Ascending aorta (tissue), 2 donors: ENCODE results near the gene ANKHD1. TPM values are rescaled to one million over a fixed set of nuclear protein-coding genes. Genes with fewer than 3 reads are reported as not detected.
"Not testable (repeated sequence)": the region's sequence is repeated elsewhere in the genome, so short reads cannot be mapped to it uniquely, and the experiment has no call there.

ENCODE experiments used
- DNase-seq, 2 donors: peaks; one replicate each; pipeline ENCODE4 v3.0.0-alpha.2; 2019; ENCODE audit warnings: low spot score in 2 of 2
- H3K27ac ChIP-seq, 2 donors: fragments of 200-600 bp; sonication (generic); one replicate each; pipeline ENCODE4 v1.5.1; 2016 to 2017; ENCODE audit warnings: mild to moderate bottlenecking in 1 of 2
- H3K27me3 ChIP-seq: fragments of 200-600 bp; sonication (generic); one replicate; pipeline ENCODE4 v1.5.1; 2017
- H3K36me3 ChIP-seq, 2 donors: fragments of 200-600 bp; sonication (generic); one replicate each; pipeline ENCODE4 v1.5.1; 2016
- H3K4me1 ChIP-seq, 2 donors: fragments of 200-600 bp; sonication (generic); one replicate each; pipeline ENCODE4 v1.5.1; 2016 to 2017; ENCODE audit warnings: mild to moderate bottlenecking in 1 of 2
- H3K4me3 ChIP-seq, 2 donors: fragments of 200-600 bp; sonication (generic); one replicate each; pipeline ENCODE4 v1.5.1; 2016 to 2017; ENCODE audit warnings: mild to moderate bottlenecking in 1 of 2
- H3K9me3 ChIP-seq, 2 donors: fragments of 200-600 bp; sonication (generic); one replicate each; pipeline ENCODE4 v1.5.1; 2016
- CTCF ChIP-seq, 3 experiments: fragments of 200-600 bp in 2 of 3; fragments of 450-650 bp in 1 of 3; sonication (generic) in 2 of 3; IDR thresholded peaks; one replicate each; pipeline ENCODE4 v1.5.1; 2016 to 2019; ENCODE audit warnings: antibody characterized with exemption in 3 of 3, mild to moderate bottlenecking in 1 of 3, moderate library complexity in 1 of 3
- intact Hi-C: fragments of 100-400 bp; cut with DNase I; formaldehyde crosslinking; loops from one replicate; pipeline ENCODE4 v1.15.1; 2023
- total RNA-seq: library from RNA; depleted of rRNA; stranded (reverse); fragments of >200 nt; gene quantifications from one replicate; pipeline ENCODE4 v1.1.0, GENCODE V29; 2016

Gene ANKHD1
- total RNA-seq, 1 donor from 2014 or later = 73.4 TPM

GRCh38 chr5:140571105-140571504 lies 169.5 kb downstream of the ANKHD1 start:
- no peak for DNase-seq
- Histone ChIP-seq H3K36me3 (peaks cover 22 to 26% of the 10 kb centered on the region in 2 donors), H3K9me3 (no peaks in the 10 kb centered on the region), H3K4me1 (peaks cover under 1 to 4% of the 10 kb centered on the region in 2 donors), H3K27me3 (no peaks in the 10 kb centered on the region), H3K27ac (peak overlapping the region in 1 of 2 donors; percentile 58), H3K4me3 (no peak overlapping the region)
- intact Hi-C loops = no loop called here
- TF ChIP-seq CTCF (IDR thresholded peaks at IDR 0.05) = no peak

GRCh38 chr5:140573683-140574082 lies 172.1 kb downstream of the ANKHD1 start:
- DNase-seq = peak in 1 of 2 donors; percentile 52
- intact Hi-C loops = no loop called here
- peaks cover 4 to 6% of the 10 kb centered on the region in 2 donors for H3K36me3 ChIP-seq
- H3K4me1 ChIP-seq = no peaks in the 10 kb centered on the region
- H3K27me3 ChIP-seq = no peaks in the 10 kb centered on the region
- H3K9me3 ChIP-seq = no peaks in the 10 kb centered on the region
- H3K4me3 ChIP-seq = no peak overlapping the region
- H3K27ac ChIP-seq = no peak overlapping the region
- TF ChIP-seq CTCF (IDR thresholded peaks at IDR 0.05) = no peak

GRCh38 chr5:140574165-140574564 lies 172.5 kb downstream of the ANKHD1 start:
- no peaks in the 10 kb centered on the region for H3K27me3 ChIP-seq
- peaks cover 4 to 6% of the 10 kb centered on the region in 2 donors for H3K36me3 ChIP-seq
- H3K4me1 ChIP-seq = no peaks in the 10 kb centered on the region
- intact Hi-C loops = no loop called here
- peak in 1 of 2 donors; percentile 38 for DNase-seq
- no peak overlapping the region for H3K4me3 ChIP-seq
- no peak overlapping the region for H3K27ac ChIP-seq
- H3K9me3 ChIP-seq = no peaks in the 10 kb centered on the region
- no peak for TF ChIP-seq CTCF (IDR thresholded peaks at IDR 0.05)

- no peak overlapping the region for H3K4me3 ChIP-seq
- intact Hi-C loops = no loop called here
- peaks cover under 1 to 4% of the 10 kb centered on the region in 2 donors for H3K36me3 ChIP-seq
- no peaks in the 10 kb centered on the region for H3K27me3 ChIP-seq
- DNase-seq = no peak
- peak in 2 of 3 experiments; percentile 28 to 43 for TF ChIP-seq CTCF (IDR thresholded peaks at IDR 0.05)
- no peaks in the 10 kb centered on the region for H3K4me1 ChIP-seq
- no peaks in the 10 kb centered on the region for H3K9me3 ChIP-seq
- no peak overlapping the region for H3K27ac ChIP-seq
Observed at GRCh38 chr5:140575309-140575708, 173.7 kb downstream of the ANKHD1 start.

GRCh38 chr5:140576776-140577201 lies 175.2 kb downstream of the ANKHD1 start:
- Histone ChIP-seq H3K4me3 (no peak overlapping the region), H3K36me3 (no peaks in the 10 kb centered on the region), H3K27ac (peak overlapping the region in 1 of 2 donors; percentile 36), H3K9me3 (no peaks in the 10 kb centered on the region), H3K4me1 (no peaks in the 10 kb centered on the region), H3K27me3 (no peaks in the 10 kb centered on the region)
- peak in 1 of 2 donors; percentile 15 for DNase-seq
- intact Hi-C loops = no loop called here
- TF ChIP-seq CTCF (IDR thresholded peaks at IDR 0.05) = no peak

GRCh38 chr5:140579188-140579747 lies 177.6 kb downstream of the ANKHD1 start:
- H3K4me1 ChIP-seq, DNase-seq, H3K9me3 ChIP-seq, H3K36me3 ChIP-seq, intact Hi-C loops, H3K4me3 ChIP-seq, H3K27ac ChIP-seq, H3K27me3 ChIP-seq: not testable (repeated sequence)
